ENCODE data around the gene WWTR1.

The WWTR1 gene

DNA sequence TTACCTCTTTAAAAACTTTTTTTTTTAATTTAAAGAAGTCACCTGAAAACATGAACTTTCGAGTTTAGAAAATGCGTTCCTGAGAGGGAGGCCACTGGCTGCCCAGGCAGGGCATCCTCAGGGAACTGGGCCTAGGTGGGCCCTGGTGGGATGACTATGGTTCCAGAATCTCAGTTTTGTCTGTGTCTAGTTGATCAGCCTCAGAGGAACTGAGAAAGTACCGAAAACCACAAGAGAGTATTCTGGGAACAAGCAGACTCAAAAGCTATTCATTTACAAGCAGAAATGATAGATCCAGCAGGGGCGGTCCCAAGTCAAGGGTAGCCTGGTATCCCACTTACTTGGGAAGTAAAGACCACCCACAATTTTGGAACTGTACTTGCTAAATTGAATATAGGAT, 10.5 kb downstream of the WWTR1 start:
- no peak overlapping the region for H3K4me3 ChIP-seq
- H3K27ac ChIP-seq, result no peak overlapping the region
- TF ChIP-seq CTCF (IDR thresholded peaks at IDR 0.05), result no peak

DNA sequence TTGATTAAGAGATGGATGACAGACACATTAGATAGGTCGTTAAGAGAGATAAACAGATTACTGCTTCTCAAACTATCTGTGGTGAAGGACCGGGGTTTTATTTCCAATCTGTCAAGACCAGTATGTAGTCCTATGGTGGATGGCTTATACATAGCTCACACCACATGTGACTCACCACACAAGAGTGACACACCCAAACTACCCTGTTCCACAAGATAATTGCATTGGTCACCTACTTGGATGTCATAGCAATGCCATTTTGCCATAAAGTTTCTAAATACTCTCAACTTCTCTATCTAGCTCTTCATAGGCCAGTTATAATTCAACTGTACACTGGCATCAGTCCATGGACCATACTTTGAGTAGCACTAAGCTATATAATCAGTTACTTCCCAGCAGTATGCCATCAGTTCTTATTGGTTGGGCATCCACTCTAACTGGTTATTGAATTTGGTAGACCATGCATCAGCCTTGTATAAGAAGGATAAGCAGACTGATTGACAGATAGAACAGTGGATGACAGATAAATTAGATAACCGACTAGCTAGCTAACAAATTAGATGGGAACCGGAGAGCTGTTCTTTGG, 11.6 kb downstream of the WWTR1 start:
- peak overlapping the region in 1 of 2 donors; percentile 13 for H3K27ac ChIP-seq
- no peak for DNase-seq (ENCODE audit: low spot score)
- no peak for TF ChIP-seq CTCF (IDR thresholded peaks at IDR 0.05)
- H3K4me3 ChIP-seq, result no peak overlapping the region

More for the DNA sequence above, 10.5 kb downstream of the WWTR1 start:
- no peak for DNase-seq (ENCODE audit: low spot score)

- peak overlapping the region; percentile 59 to 70 for H3K27ac ChIP-seq
- DNase-seq (ENCODE audit: low spot score), result no peak
- TF ChIP-seq CTCF (IDR thresholded peaks at IDR 0.05), result no peak
- H3K4me3 ChIP-seq, result peak overlapping the region; percentile 13
Measured at GRCh38 chr3:149643963-149644362, 13.9 kb downstream of the WWTR1 start.

DNA sequence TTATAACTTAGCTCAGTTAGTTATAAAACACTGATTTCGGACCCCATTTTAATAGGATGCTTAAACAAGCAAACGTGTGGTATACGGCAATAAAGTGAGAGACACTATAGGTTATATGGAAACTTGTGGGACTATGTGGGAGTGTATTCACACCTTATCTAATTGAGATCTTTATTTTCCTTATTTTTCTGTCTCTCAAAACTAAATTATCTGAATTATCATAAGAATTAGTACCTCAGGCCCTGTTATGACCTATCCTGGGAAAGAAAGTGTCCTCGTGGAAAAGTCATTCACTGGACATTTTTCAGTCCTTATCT, 14.4 kb downstream of the WWTR1 start:
- no peak for DNase-seq (ENCODE audit: low spot score)
- H3K4me3 ChIP-seq, result peak overlapping the region; percentile 19
- peak overlapping the region; percentile 59 to 70 for H3K27ac ChIP-seq
- TF ChIP-seq CTCF (IDR thresholded peaks at IDR 0.05), result no peak

GRCh38 chr3:149640976-149641728, 16.7 kb downstream of the WWTR1 start:
- Histone ChIP-seq H3K4me3 (no peak overlapping the region), H3K27ac (peak overlapping the region; percentile 7 to 24)
- no peak for TF ChIP-seq CTCF (IDR thresholded peaks at IDR 0.05)
- DNase-seq (ENCODE audit: low spot score), result no peak

- Histone ChIP-seq H3K27ac (peak overlapping the region; percentile 11 to 68), H3K4me3 (peak overlapping the region; percentile 54)
- TF ChIP-seq CTCF (IDR thresholded peaks at IDR 0.05), result no peak
- DNase-seq (ENCODE audit: low spot score), result no peak
Measured at GRCh38 chr3:149639093-149639486, 18.7 kb downstream of the WWTR1 start.

All from coronary artery (tissue), 2 donors.